ENCODE measurements around the gene RHBDL3.
A peak's percentile ranks its signal among the peaks of the same experiment; 100 is the strongest.

The RHBDL3 gene

GRCh38 chr17:32264823-32265191 is 825 bp upstream of the RHBDL3 start:
- Histone ChIP-seq H3K27ac (no peak overlapping the region), H4K20me1 (peaks cover 41% of the 10 kb centered on the region), H3K4me2 (no peak overlapping the region), H3K27me3 (peaks cover 87% of the 10 kb centered on the region), H3K4me1 (peaks cover 15% of the 10 kb centered on the region), H3K4me3 (no peak overlapping the region), H3K9ac (no peak overlapping the region), H3K9me3 (no peaks in the 10 kb centered on the region), H3K36me3 (no peaks in the 10 kb centered on the region)
- no peak for TF ChIP-seq Cebpa-rat (IDR thresholded peaks at IDR 0.05)

- Histone ChIP-seq H3K36me3 (no peaks in the 10 kb centered on the region), H3K4me1 (peaks cover 15% of the 10 kb centered on the region), H3K27ac (no peak overlapping the region), H3K4me2 (peak overlapping the region; percentile 99), H3K4me3 (peak overlapping the region; percentile 72), H3K27me3 (peaks cover 96% of the 10 kb centered on the region), H3K9me3 (no peaks in the 10 kb centered on the region), H3K9ac (peak overlapping the region; percentile 61), H4K20me1 (peaks cover 41% of the 10 kb centered on the region)
- no peak for TF ChIP-seq Cebpa-rat (IDR thresholded peaks at IDR 0.05)
Observed at GRCh38 chr17:32266051-32266388, 388 bp downstream of the RHBDL3 start.

GRCh38 chr17:32266389-32267301 is 1.0 kb downstream of the RHBDL3 start:
- Histone ChIP-seq H3K4me2 (peak overlapping the region; percentile 99), H3K9ac (peak overlapping the region; percentile 61), H3K9me3 (no peaks in the 10 kb centered on the region), H3K4me1 (peaks cover 15% of the 10 kb centered on the region), H3K27ac (no peak overlapping the region), H3K36me3 (no peaks in the 10 kb centered on the region), H3K27me3 (peaks cover 90% of the 10 kb centered on the region), H3K4me3 (peak overlapping the region; percentile 72), H4K20me1 (peaks cover 41% of the 10 kb centered on the region)
- TF ChIP-seq Cebpa-rat (IDR thresholded peaks at IDR 0.05) = no peak

GRCh38 chr17:32267690-32268205 is 2.1 kb downstream of the RHBDL3 start:
- Histone ChIP-seq H4K20me1 (peaks cover 41% of the 10 kb centered on the region), H3K4me3 (no peak overlapping the region), H3K9ac (no peak overlapping the region), H3K36me3 (no peaks in the 10 kb centered on the region), H3K27me3 (peaks cover 79% of the 10 kb centered on the region), H3K27ac (no peak overlapping the region), H3K4me2 (no peak overlapping the region), H3K9me3 (no peaks in the 10 kb centered on the region), H3K4me1 (peaks cover 15% of the 10 kb centered on the region)
- no peak for TF ChIP-seq Cebpa-rat (IDR thresholded peaks at IDR 0.05)

GRCh38 chr17:32268734-32269288 is 3.2 kb downstream of the RHBDL3 start:
- no peak overlapping the region for H3K4me2 ChIP-seq
- TF ChIP-seq Cebpa-rat (IDR thresholded peaks at IDR 0.05) = no peak
- H3K9me3 ChIP-seq = no peaks in the 10 kb centered on the region
- H3K27me3 ChIP-seq = peaks cover 68% of the 10 kb centered on the region
- H3K27ac ChIP-seq = no peak overlapping the region
- no peak overlapping the region for H3K4me3 ChIP-seq
- no peaks in the 10 kb centered on the region for H3K36me3 ChIP-seq
- peaks cover 15% of the 10 kb centered on the region for H3K4me1 ChIP-seq
- H4K20me1 ChIP-seq = peaks cover 38% of the 10 kb centered on the region
- H3K9ac ChIP-seq = no peak overlapping the region

- H3K36me3 ChIP-seq = no peaks in the 10 kb centered on the region
- peaks cover 34% of the 10 kb centered on the region for H4K20me1 ChIP-seq
- no peak for TF ChIP-seq Cebpa-rat (IDR thresholded peaks at IDR 0.05)
- no peak overlapping the region for H3K27ac ChIP-seq
- H3K9me3 ChIP-seq = no peaks in the 10 kb centered on the region
- H3K27me3 ChIP-seq = peaks cover 63% of the 10 kb centered on the region
- peaks cover 15% of the 10 kb centered on the region for H3K4me1 ChIP-seq
- H3K4me3 ChIP-seq = no peak overlapping the region
- no peak overlapping the region for H3K4me2 ChIP-seq
- H3K9ac ChIP-seq = no peak overlapping the region
Observed at GRCh38 chr17:32269377-32269776, 3.7 kb downstream of the RHBDL3 start.

GRCh38 chr17:32271844-32272243 is 6.2 kb downstream of the RHBDL3 start:
- no peak for TF ChIP-seq Cebpa-rat (IDR thresholded peaks at IDR 0.05)
- no peak overlapping the region for H3K9ac ChIP-seq
- no peak overlapping the region for H3K27ac ChIP-seq
- H3K4me3 ChIP-seq = no peak overlapping the region
- H3K9me3 ChIP-seq = no peaks in the 10 kb centered on the region
- H4K20me1 ChIP-seq = peaks cover 9% of the 10 kb centered on the region
- H3K4me1 ChIP-seq = peaks cover 30% of the 10 kb centered on the region
- H3K36me3 ChIP-seq = no peaks in the 10 kb centered on the region
- H3K4me2 ChIP-seq = no peak overlapping the region
- peaks cover 38% of the 10 kb centered on the region for H3K27me3 ChIP-seq

GRCh38 chr17:32274101-32274500 is 8.5 kb downstream of the RHBDL3 start:
- Histone ChIP-seq H3K4me2 (no peak overlapping the region), H4K20me1 (0 out of 2 replicates have a peak, but pooled peaks cover 2% of the 10 kb centered on the region), H3K36me3 (no peaks in the 10 kb centered on the region), H3K9ac (no peak overlapping the region), H3K9me3 (no peaks in the 10 kb centered on the region), H3K4me1 (peaks cover 31% of the 10 kb centered on the region), H3K4me3 (no peak overlapping the region), H3K27ac (no peak overlapping the region), H3K27me3 (peaks cover 15% of the 10 kb centered on the region)
- no peak for TF ChIP-seq Cebpa-rat (IDR thresholded peaks at IDR 0.05)

- peaks cover 10% of the 10 kb centered on the region for H3K27me3 ChIP-seq
- H3K9me3 ChIP-seq = no peaks in the 10 kb centered on the region
- peak overlapping the region; percentile 83 for H3K4me2 ChIP-seq
- TF ChIP-seq Cebpa-rat (IDR thresholded peaks at IDR 0.05) = no peak
- H3K36me3 ChIP-seq = no peaks in the 10 kb centered on the region
- peaks cover 31% of the 10 kb centered on the region for H3K4me1 ChIP-seq
- no peak overlapping the region for H3K9ac ChIP-seq
- H3K27ac ChIP-seq = no peak overlapping the region
- no peak overlapping the region for H3K4me3 ChIP-seq
- H4K20me1 ChIP-seq = no peaks in the 10 kb centered on the region
Observed at GRCh38 chr17:32274643-32275042, 9.0 kb downstream of the RHBDL3 start.
